Measurements from ENCODE around the gene NEDD9. TPM values are rescaled to one million over a fixed set of nuclear protein-coding genes. Genes with fewer than 3 reads are reported as not detected.

The NEDD9 gene
- total and polyA plus RNA-seq, 10 of the 15 experiments (the other 5 are each of a cell fraction or from before 2014, with no cell fraction given) = 4.9 to 92.6 (median 14.6) TPM

- Histone ChIP-seq H4K20me1 (ENCODE audit: control insufficient read depth, insufficient read depth) (no peaks in the 10 kb centered on the region), H3K9me3 (replicated peaks; ENCODE audit: control insufficient read depth, insufficient read depth, low read length) (no peaks in the 10 kb centered on the region), H3K4me3 (no peak overlapping the region), H3K9ac (ENCODE audit: control insufficient read depth, insufficient read depth, low read length) (no peak overlapping the region), H3K4me2 (ENCODE audit: control insufficient read depth, insufficient read depth) (no peak overlapping the region), H3K79me2 (ENCODE audit: control insufficient read depth, insufficient read depth, low read length) (no peaks in the 10 kb centered on the region), H3K4me1 (ENCODE audit: control insufficient read depth, insufficient read depth, low read length) (peaks cover 5% of the 10 kb centered on the region; the same call in 1 of the 2 replicates), H3K27me3 (replicated peaks in 1 of 2; ENCODE audit: control insufficient read depth in 2 of 2, insufficient read depth in 2 of 2, low read length in 1 of 2) (no peaks in the 10 kb centered on the region), H3K36me3 (ENCODE audit: control insufficient read depth in 2 of 2, insufficient read depth in 2 of 2, low read length in 1 of 2) (peaks cover 0 to 9% of the 10 kb centered on the region in 2 experiments), H2AFZ (ENCODE audit: control insufficient read depth, low read depth, low read length) (no peak overlapping the region), H3K27ac (ENCODE audit: control insufficient read depth, insufficient read depth) (no peak overlapping the region)
- SMC1A ChIA-PET (ENCODE audit: uncharacterized antibody, unreplicated experiment) = interaction anchor here (1.5 kb wide), 1 partner anchor 12 kb away, joined by 3 read pairs; no protein-coding TSS in a partner anchor
- WGBS (ENCODE audit: insufficient coverage, insufficient replicate concordance, low lambda C conversion rate, missing lambda C conversion rate) = 94% methylated on average over 8 of the region's 8 CpGs
- RAD21 ChIA-PET (ENCODE audit: unreplicated experiment) = no interaction called here
- in situ Hi-C loops (cut with MboI) = no loop called here
- no TSS peak for BruUV-seq (replicated peaks)
- CTCF ChIA-PET = no interaction called here
- POLR2A ChIA-PET = interaction anchor here (1.9 kb wide), 1 partner anchor 44 kb away, joined by 5 read pairs; no protein-coding TSS in a partner anchor
- intact Hi-C loops (cut with micrococcal nuclease; ENCODE audit: unreplicated experiment) = no loop called here
- no peak for FAIRE-seq
- ATAC-seq = no peak
- TF ChIP-seq BRCA1 (IDR thresholded peaks at IDR 0.05; ENCODE audit: low read depth, low read length) (no peak), HDAC6 (IDR thresholded peaks at IDR 0.05; ENCODE audit: unreplicated experiment) (no peak), ZNF622 (IDR thresholded peaks at IDR 0.05) (no peak), ZNF274 (IDR thresholded peaks at IDR 0.05; ENCODE audit: insufficient read depth, insufficient read length) (no peak), KAT2A (conservative IDR thresholded peaks at IDR 0.05; ENCODE audit: control insufficient read depth, low read depth, low read length) (no peak), BHLHE40 (IDR thresholded peaks at IDR 0.05; ENCODE audit: borderline replicate concordance in 1 of 2, low read depth in 2 of 2, low read length in 1 of 2) (no peak)
- no peak for DNase-seq (ENCODE audit: low read depth, low spot score)
Measured at GRCh38 chr6:11197850-11198249, 34.6 kb downstream of the NEDD9 start.

GRCh38 chr6:11197175-11197536, 35.3 kb downstream of the NEDD9 start:
- intact Hi-C loops (cut with micrococcal nuclease; ENCODE audit: unreplicated experiment) = no loop called here
- TF ChIP-seq BHLHE40 (IDR thresholded peaks at IDR 0.05; ENCODE audit: borderline replicate concordance in 1 of 2, low read depth in 2 of 2, low read length in 1 of 2) (no peak), BACH1 (IDR thresholded peaks at IDR 0.05; ENCODE audit: borderline replicate concordance) (no peak), EGR1 (IDR thresholded peaks at IDR 0.05; ENCODE audit: borderline replicate concordance in 1 of 2, low read depth in 2 of 2, low read length in 2 of 2) (no peak), WRNIP1 (IDR thresholded peaks at IDR 0.05; ENCODE audit: borderline replicate concordance, low read depth, low read length) (no peak), BMI1 (IDR thresholded peaks at IDR 0.05; ENCODE audit: borderline replicate concordance) (no peak), POU2F2 (IDR thresholded peaks at IDR 0.05; ENCODE audit: borderline replicate concordance, low read depth, low read length) (no peak), SREBF2 (IDR thresholded peaks at IDR 0.05; ENCODE audit: low read length) (no peak), MYC (IDR thresholded peaks at IDR 0.05; ENCODE audit: insufficient read depth, insufficient read length, insufficient replicate concordance, low read length, severe bottlenecking) (no peak), BCLAF1 (IDR thresholded peaks at IDR 0.05) (no peak), TCF3 (IDR thresholded peaks at IDR 0.05; ENCODE audit: borderline replicate concordance, insufficient read depth, low read depth, low read length) (no peak)

More at GRCh38 chr6:11197175-11197536, 35.3 kb downstream of the NEDD9 start:
- H3K9me3 ChIP-seq (replicated peaks; ENCODE audit: control insufficient read depth, insufficient read depth, low read length) = no peaks in the 10 kb centered on the region
- no peak for ATAC-seq
- no peak for FAIRE-seq
- no TSS peak for BruUV-seq (replicated peaks)
- in situ Hi-C loops (cut with MboI) = no loop called here
- H3K9ac ChIP-seq (ENCODE audit: control insufficient read depth, insufficient read depth, low read length) = no peak overlapping the region
- 95% methylated on average over 3 of the region's 3 CpGs for WGBS (ENCODE audit: insufficient coverage, insufficient replicate concordance, low lambda C conversion rate, missing lambda C conversion rate)
- CTCF ChIA-PET = no interaction called here
- RAD21 ChIA-PET (ENCODE audit: unreplicated experiment) = no interaction called here
- no peaks in the 10 kb centered on the region for H4K20me1 ChIP-seq (ENCODE audit: control insufficient read depth, insufficient read depth)
- H3K4me1 ChIP-seq (ENCODE audit: control insufficient read depth, insufficient read depth, low read length) = peaks cover 5% of the 10 kb centered on the region; the same call in 1 of the 2 replicates
- no peak for DNase-seq (ENCODE audit: low read depth, low spot score)
- POLR2A ChIA-PET = interaction anchor here (1.9 kb wide), 1 partner anchor 45 kb away, joined by 5 read pairs; no protein-coding TSS in a partner anchor
- H3K4me2 ChIP-seq (ENCODE audit: control insufficient read depth, insufficient read depth) = no peak overlapping the region
- H3K27me3 ChIP-seq (replicated peaks in 1 of 2; ENCODE audit: control insufficient read depth in 2 of 2, insufficient read depth in 2 of 2, low read length in 1 of 2) = no peaks in the 10 kb centered on the region
- SMC1A ChIA-PET (ENCODE audit: uncharacterized antibody, unreplicated experiment) = interaction anchor here (1.0 to 1.5 kb wide), 2 partner anchors 13 to 25 kb away, joined by 3 to 4 read pairs; no protein-coding TSS in a partner anchor
- H3K36me3 ChIP-seq (ENCODE audit: control insufficient read depth in 2 of 2, insufficient read depth in 2 of 2, low read length in 1 of 2) = peaks cover 0 to 8% of the 10 kb centered on the region in 2 experiments
- no peak overlapping the region for H2AFZ ChIP-seq (ENCODE audit: control insufficient read depth, low read depth, low read length)
- no peak overlapping the region for H3K27ac ChIP-seq (ENCODE audit: control insufficient read depth, insufficient read depth)
- H3K4me3 ChIP-seq = no peak overlapping the region
- no peaks in the 10 kb centered on the region for H3K79me2 ChIP-seq (ENCODE audit: control insufficient read depth, insufficient read depth, low read length)

All from GM12878 (cell line).